GM19468 (cell line): ENCODE measurements around the gene CHMP6.
"Not testable (repeated sequence)": the region's sequence is repeated elsewhere in the genome, so short reads cannot be mapped to it uniquely, and the experiment has no call there.

Source experiments
- ATAC-seq: cut with Tn5 transposase; IDR thresholded peaks from one replicate; pipeline ENCODE4 v1.9.1; 2021; ENCODE audit warnings: mild to moderate bottlenecking, moderate library complexity, moderate number of reproducible peaks; ENCODE audit not compliant: unreplicated experiment; ENCODE audit errors: extremely low read depth

Gene CHMP6

DNA sequence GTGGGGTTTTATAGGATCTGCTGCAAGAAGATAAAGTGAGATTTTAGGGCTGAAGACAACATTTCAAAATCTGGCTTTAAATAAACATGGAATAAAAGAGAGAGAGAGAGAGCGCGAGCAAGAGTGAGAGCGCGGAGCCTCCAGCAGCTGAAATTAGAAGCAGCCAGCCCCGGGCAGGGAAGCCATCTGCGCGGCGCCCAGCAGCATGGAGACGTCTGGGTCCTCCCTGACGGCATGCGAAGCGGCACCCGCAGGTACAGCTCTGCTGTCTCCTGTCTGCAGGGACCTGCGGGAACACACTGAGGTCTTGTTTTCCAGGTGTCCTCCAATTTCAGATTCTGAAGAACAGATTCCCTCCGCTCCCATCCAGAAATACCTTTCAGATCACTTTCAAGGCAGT is 35.4 kb downstream of the CHMP6 start:
- no peak for ATAC-seq

DNA sequence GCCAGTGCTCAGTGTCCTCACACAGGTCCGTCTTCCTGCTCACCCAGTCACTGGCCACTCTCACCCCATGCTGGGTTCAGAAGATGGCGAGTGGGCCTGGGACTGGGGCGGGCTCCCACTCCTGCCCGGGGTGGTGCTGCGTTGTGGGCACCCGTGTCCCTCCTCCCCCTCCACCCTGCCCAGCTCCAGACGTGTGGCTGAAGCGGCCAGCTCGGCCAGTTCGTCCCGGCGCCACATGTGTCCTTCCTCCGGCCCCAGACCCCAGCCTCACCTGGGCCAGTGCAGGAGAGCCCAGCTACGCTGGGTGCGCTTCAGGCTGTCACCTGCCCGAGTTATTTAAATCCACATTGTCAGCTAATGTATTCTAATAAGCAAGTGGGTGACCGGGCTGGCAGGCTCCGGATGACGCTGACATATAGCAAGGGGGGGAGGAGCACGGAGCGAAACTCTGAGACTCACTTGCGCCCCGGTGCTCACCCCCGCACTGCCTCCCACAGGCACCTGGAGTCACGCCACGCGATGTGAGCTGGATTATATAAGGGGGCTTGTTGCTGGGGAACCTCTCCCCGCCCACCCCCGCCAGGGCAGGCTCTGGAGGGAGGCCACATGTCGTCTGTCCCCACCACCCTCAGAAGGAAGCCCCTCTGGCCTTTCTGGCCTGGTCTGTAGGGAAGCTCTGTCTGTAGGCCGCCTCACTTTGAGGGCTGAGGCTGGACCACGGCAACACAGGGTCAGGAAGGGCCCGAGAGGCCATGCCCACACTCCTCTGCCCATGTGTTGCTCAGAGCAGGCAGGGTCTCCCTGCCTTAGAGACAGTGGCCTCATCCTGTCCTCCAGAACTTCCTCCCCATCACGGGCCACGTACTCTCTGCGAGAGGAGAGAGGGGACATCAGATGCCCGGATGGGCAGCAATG is 36.2 kb downstream of the CHMP6 start:
- ATAC-seq: no peak

DNA sequence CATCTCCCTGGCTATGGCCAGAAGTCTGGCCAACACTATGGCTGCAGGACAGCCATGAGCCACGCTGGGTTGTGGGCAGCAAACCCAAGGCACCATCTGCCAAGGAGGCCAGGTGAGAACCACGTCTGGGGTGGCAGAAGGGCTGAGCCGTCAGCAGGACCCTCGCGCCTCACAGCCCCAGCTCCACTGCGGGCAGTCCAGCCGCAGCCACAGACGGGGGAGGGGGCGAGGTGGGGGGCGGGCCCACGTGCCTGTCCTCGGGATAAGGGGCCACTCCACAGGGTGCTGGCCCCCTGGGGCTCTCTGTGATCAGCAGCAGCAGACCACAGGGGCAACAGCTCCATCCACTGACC is 36.8 kb downstream of the CHMP6 start:
- ATAC-seq: no peak

DNA sequence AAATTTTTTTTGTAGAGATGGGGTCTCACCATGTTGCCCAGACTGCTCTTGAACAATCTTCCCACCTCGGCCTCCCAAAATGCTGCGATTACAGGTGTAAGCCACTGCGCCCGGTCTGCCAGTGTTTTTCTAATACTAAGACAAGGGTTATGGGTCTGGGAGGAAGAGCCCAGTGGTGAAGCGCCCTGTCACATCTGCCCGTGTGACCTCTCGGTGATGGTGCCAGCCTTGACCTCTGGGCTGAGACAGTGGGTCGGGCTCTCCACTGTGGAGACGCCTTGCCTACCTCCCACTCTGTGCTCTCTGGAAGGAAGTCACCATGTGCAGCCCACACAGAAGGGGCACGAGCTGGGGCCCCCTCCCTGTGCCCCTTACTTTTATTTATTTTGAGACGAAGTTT is 38.2 kb downstream of the CHMP6 start:
- no peak for ATAC-seq

DNA sequence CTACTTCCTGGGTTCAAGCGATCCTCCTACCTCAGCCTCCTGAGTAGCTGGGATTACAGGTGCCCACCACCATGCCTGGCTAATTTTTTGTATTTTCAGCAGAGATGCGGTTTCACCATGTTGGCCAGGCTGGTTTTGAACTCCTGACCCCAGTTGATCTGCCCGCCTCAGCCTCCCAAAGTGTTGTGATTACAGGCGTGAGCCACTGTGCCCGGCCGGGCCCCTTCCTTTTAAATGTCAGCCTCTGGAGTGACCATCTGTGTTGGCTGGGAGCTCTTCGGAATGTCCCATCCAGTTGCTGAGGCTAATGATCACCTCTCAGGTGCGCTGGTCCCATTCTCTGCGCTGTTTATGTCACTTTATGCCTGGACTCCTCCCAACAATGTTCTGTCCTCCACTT is 38.7 kb downstream of the CHMP6 start:
- ATAC-seq: not testable (repeated sequence)

DNA sequence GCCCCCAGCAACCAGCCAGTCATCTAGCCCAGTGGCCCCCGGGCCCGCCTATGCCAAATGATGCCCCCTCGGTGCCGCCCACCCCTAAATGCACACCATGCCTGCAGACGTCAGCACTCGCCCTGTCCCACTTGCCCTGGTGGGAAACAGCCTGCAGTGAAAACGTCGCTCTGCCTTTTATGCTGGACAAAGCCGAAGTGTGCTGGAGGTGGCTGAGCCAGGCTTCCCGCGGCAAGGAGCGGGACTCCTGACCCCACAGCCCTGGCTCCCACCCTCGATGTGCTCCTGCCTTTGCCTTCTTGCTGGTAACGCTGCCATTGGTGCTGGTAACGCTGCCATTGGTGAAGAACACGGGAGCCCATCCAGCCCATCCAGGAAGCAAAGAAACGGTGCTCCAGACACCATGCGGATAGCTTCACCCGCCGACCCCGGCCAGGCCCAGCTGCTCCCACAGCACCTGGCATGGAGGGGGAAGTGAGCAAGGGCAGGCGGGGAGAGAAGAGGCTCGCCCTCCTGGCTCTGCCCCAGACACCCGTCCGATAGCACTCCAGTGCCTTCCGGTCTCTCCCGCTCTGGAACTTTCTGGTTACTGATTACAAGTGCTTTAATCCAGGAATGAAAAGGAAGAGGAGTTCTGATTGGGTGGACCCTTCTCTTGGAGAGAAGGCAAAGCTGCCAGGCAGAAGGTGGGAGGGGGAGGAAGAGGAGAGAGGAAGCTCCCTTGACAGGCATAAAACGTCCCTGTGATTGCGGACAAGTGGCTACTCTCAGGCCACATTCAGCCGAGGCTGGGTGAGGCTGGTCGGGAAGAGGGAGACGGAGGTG is 39.3 kb downstream of the CHMP6 start:
- ATAC-seq: no peak

DNA sequence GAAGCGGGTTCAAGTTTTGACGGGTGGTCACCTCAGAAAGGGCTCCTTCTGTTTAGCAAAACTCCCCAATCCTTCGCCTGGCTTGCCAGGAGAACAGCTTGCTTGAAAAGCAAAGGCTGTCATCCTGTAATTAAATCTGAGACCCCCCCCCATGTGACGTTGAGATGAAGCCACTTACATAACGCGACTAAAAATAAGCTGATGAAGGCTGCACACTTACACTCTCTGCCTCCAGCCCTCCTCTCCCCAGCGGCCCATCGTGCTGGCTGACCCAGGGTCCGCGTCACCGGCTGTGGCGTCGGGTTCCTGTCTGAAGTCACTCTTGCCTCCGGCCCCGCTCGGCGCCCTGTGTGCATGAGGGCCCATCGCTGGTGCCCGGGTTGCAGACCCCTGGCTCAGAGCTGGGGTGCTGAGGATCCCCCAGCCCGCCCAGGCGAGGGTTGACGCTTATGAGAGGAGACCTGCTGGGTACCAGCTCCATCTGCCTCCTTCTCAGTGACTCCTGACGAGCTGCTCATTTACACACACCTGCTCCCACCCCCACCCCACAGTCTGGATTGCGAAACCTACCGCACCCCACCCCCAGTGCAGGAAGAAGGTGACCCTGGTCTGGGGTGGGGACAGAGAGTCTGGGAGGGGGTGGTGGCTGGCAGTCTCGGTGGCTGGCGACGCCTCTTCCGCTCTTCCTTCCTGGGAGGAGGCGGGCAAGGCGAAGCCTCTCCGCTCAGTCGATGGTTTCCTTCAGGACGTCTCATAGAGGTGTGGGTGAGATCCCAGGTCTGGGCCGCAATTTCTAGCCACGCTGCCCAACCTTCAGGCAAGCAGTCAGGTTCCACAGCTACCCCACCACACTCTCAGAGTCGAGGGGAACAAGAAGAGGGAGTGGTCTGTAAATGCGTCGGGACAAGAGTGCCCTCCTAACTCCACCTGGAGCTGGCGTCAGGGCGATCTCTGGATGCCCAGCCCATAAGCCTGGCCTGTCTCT is 40.2 kb downstream of the CHMP6 start:
- no peak for ATAC-seq

DNA sequence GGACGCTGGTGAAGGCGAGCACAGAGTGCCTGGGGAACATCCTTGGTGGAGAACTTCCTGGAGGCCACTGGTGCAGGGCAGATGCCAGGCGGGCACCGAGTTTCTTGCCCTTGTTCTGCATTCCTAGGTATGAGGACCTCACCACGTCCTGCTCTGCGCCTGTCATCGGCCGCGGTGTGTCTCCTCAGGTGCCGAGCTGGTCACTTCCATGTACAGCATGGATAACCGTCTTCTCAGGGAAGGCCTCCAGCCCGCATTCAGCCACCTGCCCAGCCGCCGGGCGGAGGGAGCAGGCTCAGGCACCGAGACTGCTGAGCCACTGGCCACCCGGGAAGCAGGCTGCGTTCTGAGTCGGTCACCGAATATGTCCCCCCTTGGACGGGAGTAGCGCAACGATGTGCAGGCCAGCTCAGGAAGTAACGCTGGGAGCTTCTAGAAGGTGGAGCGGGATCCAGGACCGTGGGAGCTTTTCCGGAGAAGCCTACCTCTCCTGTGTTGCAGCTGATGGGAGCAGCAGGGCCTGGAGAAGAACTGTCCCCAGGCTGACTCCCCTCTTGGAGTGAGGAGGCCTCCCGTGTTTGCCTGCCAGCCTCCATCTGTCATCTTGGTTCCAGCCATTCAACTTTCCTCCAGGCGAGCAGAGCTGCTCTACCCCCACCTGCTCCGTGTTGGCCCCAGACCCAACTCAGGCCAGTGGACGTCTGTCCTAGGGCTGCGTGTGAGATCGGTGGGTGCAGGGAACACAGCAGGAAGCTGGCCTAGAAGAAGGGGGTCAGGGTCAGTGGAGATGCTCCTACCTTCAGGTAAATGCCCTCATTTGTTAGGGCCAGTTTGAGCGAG is 41.2 kb downstream of the CHMP6 start:
- no peak for ATAC-seq

DNA sequence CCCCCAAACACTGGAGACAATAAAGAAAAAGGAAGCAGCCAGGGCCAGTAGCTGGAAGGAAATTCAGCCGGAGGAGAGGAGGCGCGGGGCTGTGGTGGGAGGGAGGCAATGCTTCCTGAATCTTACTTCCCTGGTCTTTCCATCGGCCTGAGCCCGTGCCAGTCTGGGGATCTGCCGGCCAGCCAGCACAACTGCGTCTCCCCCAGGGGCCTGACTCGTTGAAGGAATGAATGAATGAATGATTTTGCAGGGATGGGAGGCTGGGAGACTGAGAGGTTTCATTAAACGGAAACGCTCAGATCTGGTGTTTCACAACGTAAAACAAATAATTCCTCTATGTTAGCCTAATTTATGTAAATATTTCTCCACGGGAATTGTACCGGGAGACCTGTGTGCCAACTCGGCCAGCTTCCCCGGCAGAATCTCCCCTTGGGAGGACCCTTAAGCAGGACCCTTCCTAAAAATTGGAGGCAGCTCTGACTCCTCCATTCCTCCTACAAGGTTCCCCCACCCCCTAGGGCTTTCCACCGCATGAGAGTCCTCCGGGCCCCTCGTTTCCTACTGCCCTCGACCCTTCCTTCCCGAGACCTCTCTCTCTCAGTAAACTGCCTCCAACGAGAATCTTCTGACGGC is 42.0 kb downstream of the CHMP6 start:
- ATAC-seq: no peak

DNA sequence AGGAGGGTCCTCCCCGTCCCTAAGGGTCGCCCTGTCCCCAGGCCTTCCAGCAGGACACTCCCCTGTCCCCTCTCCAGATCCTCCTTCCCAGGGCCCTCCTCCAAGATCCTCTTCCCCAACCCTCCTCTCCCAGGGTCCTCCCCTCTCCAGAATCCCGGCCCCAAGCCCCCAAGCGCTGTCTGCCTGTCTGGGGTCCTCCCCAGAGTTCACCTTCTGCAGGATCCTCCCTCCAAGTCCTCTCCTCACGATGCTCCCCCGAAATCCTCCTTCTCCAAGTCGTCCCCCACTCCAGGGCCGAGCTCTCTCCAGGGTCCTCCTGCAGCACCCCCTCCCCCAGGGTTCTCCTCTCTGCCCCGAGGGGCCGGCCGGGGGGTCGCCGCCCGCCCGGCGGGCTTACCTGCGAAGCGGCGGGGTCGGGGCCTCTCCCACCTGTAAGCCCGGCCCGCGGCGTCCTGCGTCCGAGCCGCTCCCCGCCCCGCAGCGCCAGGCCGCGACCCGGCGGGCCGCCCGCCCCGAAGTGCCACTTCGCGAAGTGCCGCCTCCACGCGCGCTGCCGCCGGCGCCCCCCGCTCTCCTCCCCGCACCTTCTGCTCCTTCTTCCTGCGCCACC is 42.6 kb downstream of the CHMP6 start:
- no peak for ATAC-seq

DNA sequence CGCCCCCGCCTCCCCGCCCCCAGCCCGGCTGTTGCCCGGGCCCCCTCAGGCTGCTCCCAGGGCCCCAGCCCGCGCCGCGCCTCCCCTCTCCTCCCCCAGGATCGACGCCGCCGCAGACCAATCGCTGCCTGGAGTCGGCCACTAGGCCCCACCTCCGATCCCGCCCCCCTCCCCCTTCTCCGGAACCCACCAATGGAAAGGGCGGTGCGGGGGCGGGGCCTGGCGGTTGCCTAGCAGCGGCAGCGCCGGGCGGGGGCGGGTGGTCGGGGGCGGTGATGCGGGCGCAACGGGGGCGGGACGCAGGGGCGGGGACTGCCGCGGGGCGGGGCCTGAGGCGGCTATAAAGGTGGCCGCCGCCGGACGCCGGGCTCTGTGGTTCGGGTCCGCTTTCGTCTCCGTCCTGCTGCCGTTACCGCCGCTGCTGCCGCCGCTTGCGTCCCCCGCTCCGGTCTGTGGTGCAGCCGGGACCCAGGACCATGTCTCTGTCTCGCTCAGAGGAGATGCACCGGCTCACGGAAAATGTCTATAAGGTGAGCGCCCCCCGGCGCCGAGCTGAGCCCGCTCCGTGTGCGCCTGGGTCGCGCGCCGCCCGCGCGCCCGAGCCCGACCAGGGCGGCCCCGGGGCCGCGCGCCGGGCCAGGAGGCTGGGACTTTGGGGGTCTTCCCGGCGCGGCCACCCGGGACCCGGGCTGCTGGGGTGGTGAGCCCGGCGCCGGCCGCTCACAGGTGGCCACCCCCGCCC is 43.3 kb downstream of the CHMP6 start, which contains the start of gene BAIAP2:
Gene BAIAP2, plus strand, starts transcription at position 373 of the 742 bp plus-strand sequence. Its CDS starts 104 bp downstream, at position 477.
- ATAC-seq: no peak

DNA sequence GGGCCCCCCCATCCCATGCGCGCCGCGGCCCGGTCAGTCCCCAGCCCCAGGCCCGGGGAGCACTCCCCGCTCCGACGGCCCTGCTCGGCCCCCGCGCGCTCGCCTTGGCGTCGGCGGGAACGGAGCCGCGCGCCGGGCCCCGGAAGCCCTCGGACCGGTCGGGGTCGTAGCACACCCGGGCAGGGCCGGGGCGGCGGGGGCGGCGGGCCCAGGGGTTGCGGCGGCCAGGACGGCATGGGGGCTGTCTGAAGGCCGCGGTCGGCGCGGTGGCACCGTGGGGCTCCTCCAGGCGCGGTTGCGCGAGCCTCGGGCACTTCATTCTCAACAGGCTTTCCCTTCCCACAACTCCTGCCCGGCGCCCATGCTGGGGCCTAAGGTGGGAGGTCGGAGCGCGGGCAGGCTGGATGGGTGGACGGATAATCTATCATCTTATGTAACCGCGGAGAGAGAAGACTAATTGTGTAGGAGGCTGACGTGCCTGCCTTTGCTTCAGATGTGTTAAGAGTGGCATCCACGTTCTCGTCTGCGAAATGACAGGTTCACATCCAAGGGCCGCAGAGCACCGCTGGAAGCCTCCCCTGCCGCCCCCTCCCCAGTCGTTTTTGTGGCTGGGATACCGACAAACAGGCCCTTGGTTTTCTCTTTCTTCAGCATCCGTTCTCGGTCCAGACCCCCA is 44.0 kb downstream of the CHMP6 start:
- ATAC-seq: no peak

DNA sequence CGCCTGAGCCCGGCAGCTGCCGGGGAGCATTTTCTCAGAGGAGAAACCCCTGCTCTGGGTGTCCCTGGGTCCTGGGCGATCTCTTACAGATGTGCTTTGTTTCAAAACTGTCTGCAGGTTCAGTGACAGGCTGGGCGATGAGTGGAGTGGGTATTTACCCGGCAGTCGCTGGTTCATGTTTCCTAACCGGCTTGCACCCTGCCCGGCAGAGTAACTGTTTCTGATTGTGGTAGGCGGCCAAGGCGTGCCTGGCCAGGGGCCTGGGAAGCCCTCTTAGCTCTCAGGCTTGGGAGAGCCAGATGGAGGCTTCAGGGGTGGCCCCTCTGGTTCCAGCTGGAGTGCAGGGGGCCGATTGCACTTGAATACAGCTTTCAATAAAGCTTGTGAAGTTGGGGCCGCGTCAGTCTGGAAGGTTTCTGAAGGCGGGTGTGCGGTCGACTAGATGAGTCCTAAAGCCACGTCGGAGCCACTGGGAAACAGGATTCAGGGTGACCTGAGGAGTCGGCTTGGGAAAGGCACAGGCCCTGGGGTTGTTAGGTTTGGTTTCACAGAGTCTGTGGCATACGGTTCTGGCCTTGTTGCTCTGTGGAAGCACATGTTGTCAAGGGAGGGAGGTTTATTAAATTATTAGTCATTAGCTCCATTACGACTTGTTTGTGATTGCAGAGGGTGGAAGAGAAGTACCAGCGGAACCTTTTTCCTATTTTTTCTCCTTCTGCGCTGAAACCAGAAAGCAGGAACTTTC is 44.7 kb downstream of the CHMP6 start:
- ATAC-seq: no peak

DNA sequence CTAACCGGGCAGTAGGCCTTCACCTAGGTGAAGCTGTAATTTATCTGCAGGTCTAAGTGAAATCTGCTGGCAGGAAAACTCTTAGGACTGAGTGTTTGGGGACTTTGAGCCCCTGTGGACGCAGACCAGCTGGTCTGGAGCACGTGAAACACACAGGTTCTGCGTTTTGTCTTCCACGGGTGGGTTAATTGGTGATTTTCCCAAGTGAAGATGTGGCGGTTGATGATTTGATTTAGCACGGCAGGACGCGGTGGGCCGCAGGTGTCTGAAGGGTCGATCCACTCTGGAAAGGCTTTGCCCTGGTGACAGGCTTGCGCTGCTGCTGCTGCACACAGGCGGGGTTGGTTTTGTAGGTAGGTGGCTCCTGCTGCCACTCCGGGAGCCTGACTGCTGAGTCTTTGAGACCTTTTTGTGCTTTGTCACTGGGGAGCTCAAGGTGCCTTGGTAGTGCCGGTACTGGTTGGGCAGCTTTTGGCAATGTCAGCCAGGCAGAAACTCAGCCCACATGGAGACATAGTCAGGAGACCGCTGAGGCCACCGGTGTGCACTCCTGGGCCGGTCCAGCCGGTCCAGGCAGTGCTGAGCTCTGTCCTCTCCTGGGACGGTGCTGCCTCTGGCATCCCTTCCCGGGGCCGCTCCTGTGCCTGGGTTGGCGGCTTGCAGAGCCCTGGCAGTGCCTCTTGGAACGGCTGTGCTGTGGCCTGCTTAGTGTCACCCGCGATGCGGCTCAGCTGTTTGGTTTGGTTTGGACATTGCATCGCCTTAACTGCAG is 45.6 kb downstream of the CHMP6 start:
- no peak for ATAC-seq

DNA sequence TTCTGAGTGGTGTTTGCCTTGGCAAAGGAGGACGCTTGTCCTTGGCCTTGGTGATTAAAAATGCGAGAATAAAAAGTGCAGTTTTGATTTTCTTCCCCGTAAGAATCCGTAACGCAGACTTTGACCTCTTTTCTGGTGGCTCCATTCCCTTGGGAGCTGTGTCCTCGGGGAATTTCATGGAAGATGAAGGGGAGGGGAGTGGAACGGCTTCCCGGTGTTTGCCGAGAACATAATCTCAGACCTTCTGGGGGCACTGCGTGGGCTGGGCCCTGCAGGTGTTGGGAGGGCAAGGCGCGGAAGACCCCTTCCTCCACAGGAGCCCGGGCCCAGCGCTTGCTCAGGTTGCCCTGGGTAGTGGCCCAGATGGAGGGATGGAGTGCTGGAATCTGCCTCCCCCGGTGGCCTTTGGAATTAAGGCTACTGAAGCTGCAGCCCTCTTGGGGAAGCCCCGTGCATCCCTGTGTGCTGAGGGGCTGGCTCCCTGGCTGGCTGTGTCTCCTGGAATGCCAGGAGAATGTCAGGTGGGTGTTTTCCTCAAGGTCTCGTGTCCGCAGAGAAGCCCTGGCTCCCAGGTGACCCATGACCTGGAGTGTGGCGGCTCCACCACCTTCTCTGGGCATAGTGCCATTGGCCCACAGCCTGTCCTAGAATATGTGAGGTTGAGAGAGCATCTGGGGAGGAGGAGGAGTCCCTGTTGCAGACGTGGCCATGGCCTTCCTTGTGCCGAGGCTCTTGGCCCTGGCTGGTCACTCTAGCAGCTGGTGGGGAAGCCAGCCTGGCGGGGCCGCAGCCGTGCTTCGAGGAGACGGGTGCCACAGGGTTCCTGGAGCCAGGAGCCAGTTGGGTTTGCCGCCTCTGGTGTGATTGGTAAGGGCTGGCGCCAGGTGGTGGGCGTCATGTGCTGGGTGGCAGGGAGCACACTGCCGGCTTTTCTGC is 46.4 kb downstream of the CHMP6 start:
- no peak for ATAC-seq
